GM04503 (cell line): Measurements from ENCODE around the gene CFAP251.
"Not testable (repeated sequence)": the region's sequence is repeated elsewhere in the genome, so short reads cannot be mapped to it uniquely, and the experiment has no call there.

Source experiments
- DNase-seq: peaks from one replicate; pipeline ENCODE4 v3.0.0-alpha.2; 2012; ENCODE audit warnings: low read depth

The CFAP251 gene

DNA sequence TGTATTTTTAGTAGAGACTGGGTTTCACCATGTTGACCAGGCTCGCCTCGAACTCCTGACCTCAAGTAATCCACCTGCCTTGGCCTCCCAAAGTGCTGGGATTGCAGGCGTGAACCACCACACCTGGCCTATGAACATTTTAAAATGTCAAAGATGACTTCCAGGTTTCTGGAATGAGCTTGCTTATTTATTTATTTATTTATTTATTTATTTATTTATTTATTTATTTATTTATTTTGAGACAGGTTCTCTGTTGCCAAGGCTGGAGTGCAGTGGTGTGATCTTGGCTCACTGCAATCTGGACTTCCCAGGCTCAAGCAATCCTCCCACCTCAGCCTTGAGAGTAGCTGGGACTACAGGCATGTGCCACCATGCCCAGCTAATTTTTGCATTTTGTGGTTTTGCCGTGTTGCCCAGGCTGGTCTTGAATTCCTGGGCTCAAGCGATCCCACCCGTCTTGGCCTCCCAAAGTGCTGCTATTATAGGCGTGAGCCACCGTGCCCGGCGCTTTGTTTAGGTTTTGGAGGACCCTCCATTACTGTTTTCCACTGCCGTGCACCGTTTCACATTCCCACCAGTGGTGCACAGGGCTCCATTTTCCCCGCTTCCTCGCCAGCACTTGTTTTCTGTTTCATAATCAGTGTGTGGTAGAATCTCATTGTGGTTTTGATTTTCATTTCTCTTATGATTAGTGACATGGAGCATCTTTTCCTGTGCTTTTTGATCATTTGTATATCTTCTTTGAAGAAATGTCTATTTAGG is 6.4 kb upstream of the CFAP251 start:
- no peak for DNase-seq

DNA sequence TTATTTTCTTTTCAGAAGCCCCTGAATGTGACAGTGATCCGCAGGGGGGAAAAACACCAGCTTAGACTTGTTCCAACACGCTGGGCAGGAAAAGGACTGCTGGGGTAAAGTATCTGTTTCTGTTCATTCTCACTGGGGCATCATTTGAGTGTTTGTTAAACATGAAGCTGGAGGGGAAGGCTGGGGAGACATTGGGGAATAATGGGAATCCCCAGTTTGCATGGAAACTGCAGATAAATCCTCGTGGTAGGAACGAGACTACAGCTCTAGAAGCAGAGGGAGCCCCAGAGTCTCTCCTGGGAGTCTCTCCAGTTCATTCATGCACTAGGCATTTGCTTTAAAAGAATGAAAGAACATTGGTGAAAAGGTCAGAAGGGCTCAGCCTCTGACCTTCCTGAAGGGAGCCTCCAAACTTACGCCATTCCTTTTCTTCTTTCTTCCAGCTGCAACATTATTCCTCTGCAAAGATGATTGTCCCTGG is 2.5 kb upstream of the CFAP251 start:
- DNase-seq = no peak

DNA sequence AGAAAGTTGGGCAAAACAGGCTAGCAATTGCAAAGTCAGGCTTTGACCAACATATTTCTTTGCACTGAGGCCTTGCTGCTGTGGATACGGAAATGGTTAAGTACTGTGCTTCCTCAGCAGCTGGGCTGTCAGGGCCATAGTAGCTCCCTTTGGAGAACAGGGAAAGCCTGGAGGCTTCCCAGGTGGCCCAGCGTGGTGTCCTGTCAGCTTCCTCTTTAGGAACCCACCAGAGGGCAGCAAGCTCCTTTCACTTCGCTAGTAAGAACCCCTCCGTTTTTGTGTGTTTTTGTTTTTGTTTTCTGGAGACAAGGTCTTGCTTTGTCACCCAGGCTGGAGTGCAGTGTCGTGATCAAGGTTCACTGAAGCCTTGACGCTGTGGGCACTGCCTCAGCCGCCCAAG is 1.7 kb upstream of the CFAP251 start:
- DNase-seq = no peak

DNA sequence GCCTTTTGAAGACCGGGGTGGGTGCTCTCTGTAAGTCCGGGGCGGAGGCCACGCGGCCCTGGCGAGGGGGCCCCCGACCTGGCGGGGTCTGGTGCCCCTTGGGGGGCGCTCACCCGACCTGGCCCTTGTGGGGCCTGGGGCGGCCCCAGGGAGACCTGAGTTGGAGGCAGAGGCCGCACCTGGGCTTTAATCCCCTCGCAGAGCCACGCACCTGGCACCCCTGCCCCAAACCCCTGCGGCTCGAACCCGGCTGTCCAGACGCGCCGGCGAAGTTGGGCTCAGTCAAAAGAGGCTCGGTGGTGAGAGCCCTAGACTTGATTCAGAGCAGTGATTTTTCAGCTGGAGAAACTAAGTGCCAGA is 267 bp downstream of the CFAP251 start:
- no peak for DNase-seq

DNA sequence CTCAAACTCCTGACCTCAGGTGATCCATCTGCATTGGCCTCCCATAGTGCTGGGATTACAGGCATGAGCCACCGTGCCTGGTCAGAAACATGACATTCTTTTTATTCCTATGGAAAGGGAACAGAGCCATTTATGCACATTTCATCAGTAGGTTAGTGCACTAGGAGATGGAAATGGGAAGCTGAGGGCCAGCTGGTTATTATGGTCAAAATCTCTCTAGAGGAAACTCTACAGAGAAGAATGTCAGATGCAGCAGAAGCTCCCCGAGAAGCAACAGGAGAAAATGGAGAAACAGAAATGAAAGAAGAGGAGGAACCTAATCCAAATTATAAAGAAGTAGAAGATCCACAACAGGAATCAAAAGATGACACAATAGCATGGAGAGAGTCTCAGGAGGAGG is 2.7 kb downstream of the CFAP251 start:
- no peak for DNase-seq

DNA sequence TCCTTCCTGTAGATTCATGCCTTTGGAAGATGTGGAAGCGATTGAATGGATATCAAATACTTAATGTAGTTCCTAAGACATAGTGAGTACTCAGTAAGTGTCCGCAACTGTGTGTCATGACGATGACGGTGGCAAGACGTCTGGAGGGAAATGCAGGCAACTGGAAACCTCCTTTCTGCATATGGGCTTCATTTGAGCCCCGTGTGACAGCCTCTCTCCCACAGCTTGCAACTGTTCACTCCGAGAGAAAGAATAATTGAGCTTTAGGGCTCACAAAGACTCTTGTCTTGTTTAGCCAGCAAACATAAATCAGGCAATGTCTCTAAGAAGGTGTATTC is 6.9 kb downstream of the CFAP251 start:
- DNase-seq = peak; percentile 49

DNA sequence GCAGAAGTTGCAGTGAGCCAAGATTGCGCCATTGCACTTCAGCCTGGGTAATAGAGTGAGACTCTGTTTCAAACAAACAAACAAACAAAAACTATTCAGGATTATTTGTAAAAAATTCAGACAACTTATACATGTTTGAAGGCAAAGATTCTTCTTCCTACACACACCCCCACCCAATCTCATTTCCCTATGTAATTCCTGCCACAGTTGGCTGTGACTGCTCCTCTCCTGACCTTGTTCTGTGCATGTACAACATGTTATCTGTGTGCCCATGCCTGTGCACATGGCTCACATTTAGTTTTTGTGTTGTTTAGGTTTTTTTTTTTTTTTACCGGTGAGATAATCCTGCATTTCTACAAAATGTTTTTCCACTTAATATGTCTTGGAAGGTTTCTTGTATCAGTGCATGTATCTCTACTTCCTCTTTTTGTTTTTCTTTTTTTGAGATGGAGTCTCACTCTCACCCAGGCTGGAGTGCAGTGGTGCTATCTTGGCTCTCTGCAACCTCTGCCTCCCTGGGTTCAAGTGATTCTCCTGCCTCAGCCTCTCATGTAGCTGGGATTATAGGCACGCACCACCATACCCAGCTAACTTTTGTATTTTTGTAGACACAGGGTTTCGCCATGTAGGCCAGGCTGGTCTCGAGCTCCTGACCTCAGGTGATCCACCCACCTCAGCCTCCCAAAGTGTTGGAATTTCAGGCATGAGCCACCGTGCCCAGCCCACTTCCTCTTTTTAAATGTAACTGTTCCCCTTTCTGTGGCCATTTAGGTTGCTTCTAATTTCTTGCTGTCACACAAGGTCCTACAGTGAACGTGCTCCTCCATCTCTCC is 8.7 kb downstream of the CFAP251 start:
- DNase-seq = no peak

DNA sequence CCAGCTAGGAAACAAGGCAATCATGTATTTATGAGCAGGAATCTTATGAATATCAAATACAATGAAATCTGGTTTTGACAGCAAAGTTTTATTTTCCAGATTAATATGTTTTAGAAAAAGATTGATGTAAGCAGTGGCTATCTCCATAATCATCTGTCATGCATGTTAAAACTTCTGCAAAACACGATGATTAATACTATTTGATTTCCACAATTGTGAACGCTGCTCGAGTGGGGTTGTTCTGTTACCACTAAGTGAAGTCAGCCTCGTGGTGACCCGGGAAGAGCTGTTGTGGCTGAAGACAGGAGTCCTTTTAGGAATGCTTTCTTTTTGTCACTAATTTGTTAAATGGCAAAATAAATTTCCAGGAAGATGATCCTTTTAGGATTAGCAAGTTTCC is 9.4 kb downstream of the CFAP251 start:
- DNase-seq = no peak

DNA sequence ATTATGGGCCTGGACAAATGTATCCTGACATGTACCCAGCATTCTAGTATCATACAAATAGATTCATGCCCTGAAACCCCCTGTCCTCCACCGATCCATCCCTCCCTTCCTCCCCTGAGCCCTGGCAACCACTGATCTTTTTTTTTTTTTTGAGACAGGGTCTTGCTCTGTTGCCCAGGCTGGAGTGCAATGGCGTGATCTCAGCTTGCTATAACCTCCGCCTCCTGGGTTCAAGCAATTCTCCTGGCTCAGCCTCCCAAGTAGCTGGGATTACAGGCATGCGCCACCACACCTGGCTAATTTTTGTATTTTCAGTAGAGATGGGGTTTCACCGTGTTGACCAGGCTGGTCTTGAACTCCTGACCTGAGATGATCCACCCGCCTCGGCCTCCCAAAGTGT is 11.2 kb downstream of the CFAP251 start:
- DNase-seq = not testable (repeated sequence)

DNA sequence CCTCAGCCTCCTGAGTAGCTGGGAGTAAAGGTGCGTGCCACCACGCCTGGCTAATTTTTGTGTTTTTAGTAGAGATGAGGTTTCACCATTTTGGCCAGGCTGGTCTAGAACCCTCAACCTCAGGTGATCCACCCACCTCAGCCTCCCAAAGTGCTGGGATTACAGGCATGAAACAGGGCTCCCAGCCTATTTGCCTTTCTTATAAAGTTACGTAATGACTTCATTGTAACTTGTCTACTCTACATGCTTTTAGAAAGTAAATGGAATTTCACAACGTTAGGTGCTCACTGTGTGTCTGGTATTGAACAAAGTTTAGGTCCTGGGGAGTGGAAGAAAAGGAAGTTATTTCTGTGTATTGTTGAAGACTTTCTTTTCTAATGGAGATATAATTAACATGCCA is 12.5 kb downstream of the CFAP251 start:
- DNase-seq = no peak

DNA sequence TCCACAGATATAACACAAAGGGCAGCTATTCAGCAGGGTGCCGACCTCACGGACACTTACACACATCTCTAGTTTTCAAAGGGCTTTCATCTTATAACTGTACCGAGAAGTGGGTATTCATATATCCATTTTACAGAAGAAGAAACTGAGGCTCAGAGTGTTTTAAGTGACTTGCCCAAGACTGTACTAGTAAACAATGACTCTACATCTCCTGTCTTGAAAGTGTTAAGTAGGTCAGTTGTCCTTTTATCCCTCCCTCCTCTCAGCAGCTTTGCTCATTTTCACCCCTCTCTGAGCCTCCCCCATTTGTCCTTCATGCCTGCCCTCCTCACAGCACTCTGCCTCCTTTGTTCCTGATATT is 13.8 kb downstream of the CFAP251 start:
- no peak for DNase-seq

DNA sequence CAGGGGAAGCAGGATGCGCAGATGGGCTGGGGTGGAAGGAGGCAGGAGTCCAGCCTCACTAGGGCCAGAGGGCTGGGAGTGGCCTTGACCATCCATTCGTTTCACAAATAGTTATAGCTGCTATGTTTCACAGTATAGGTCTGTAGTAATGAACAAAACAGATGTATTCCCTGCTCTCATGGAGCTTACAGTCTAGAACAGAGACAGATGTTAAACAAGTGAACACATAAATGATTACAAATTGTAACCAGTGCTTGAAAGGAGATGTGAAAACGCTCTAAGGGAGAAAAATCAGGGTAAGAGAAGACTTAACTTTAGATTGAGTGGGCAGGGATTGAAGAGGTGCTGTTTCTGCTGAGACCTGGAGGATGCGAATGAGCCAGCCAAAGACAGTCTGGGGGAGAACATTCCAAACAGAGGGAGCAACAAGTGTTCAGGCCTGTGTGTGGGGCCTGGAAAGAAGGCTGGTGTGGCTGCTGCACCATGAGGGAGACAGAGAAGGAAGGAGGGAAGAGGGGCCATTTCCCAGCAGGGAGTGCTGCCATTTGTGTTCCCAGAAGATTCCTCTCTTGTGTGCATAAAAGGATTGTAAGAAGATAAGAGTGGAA is 14.6 kb downstream of the CFAP251 start:
- no peak for DNase-seq

DNA sequence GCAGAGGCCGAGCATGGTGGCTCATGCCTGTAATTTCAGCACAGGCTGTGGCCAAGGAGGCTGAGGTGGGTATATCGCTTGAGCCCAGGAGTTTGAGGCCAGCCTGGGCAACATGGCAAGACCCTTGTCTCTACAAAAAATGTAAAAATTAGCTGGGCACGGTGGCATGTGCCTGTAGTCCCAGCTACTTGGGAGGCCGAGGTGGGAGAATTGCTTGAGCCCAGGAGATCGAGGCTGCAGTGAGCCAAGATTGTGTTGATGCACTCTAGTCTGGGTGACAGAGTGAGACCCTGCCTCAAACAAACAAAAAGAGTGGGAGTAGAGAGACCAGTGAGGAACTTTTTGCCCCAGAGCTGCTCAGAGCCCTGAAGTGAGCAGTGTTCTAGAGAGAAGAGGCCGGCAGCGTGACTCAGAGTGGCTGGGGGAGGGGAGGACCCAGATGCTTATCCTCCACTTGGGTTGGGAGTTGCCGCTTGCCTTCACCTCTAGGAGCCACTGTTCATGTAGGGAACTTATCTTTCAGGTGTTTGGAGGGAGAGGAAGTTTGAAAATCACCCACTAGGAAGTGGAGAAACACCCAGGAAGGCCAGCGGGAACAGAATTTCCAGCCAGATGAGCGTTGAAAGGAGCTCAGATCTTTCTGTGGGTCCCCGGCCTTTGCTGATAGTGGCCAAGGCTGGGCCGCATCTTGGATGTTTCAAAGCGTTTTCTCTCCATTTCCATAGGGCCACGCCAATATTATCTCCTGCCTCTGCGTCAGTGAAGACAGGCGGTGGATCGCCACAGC is 15.3 kb downstream of the CFAP251 start:
- no peak for DNase-seq

DNA sequence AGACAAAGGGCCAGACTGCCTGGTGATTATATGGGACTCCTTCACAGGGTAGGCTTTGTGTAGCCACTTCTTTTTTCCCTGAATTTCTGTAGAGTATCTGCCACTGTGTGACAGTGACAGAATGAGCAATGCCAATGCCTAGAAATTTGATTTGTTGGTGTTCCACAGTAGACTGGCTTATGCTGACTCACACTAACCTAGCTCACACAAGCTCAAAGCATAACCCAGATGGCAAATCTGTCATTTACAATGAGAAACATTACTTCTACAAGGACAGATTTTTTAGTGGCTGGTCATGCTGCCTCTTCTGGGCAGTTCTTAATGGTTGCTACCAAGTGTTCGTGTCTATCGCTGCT is 15.9 kb downstream of the CFAP251 start:
- no peak for DNase-seq

DNA sequence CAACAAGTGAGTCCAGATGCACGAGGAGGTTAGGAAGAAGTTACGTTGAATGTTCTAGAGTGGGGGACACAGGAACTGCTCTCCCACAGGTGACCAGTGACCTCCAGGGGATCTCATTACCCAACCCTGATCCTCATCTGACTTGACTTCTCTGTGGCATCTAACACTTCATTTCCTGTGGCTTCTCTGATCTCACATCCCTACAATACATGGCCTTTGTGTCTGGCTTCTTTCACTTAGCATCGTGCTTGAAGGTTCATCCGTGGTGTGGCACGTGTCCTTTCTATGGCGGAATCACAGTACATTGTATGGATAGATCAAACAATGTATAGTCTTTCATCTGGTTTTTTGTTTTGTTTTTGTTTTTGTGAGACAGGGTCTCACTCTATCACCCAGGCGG is 19.3 kb downstream of the CFAP251 start:
- no peak for DNase-seq

DNA sequence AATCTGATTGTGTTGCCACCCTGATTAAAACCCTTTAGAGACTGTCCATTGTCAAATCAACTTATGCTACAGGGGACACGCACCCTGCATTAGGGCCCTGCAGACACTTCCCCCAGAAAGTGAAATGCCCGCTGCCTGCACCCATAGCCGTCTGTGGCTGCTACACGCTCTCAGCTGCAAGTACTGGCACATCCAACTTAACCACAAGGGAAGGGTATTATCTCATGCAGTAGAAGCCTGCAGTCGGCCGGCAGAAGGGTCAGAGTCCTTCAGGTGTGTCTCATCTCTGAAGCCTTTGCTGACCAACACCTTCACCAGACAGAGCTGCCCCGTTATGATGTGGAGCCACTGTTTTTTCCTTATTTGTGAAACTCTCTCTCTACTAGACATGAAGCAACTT is 20.8 kb downstream of the CFAP251 start:
- no peak for DNase-seq

DNA sequence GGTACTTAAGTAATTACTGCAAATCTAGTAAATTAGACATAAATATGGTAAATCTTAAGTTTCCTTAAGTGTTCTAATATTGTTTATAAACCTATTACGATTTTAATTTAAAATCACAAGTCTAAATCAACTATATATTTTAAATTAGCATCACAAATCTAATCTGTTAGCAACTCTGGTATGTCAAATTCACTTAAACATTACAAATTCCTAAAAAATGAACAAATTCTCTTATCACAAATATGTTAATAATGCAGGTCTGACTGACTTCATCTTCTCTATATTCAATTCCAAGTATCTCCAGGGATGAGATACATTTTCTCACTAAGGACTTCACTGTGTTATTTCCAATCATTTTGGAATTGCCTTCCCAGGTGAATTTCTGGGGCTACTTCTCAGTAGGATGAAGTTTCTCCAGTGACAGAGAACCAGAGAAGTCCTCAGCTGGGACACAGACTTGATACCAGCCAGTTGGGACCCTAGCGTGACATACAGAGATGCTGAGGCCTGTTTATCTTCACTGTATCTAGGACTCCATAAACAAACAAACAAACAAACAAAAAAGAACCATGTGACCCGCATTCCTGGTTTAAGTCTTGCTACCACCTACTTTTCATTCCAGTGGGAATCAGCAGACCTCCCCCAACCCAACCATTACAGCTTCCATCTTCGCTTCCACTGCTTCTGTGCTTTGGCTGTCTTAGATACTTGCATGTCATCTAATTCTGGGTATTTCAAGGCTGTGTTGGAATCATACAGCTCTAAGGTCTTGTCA is 21.8 kb downstream of the CFAP251 start:
- DNase-seq = no peak

DNA sequence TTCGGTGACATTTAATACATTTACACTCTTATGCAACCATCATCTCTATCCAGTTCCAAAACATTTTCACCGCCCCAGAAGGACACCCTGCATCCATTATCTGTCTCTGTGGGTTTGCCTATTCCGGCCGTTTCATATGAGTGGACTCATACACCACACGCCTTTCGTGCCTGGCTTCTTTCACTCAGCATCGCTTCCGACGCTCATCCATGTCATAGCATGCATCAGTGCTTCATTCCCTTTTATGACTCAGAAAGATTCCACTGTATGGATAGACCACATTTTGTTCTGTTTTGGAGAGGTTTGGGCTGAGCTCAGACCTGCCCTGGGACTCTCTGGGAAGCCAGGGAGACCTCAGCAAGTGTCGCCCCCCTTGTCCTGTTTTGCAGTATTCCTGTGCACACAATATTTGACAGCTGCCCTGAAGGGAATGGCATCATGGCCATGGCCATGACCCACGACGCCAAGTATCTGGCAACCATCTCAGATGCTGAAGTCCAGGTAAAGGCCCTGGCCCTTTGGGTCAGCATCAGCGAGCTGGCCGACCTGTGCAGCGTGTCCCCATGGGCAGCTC is 23.8 kb downstream of the CFAP251 start:
- DNase-seq = no peak

DNA sequence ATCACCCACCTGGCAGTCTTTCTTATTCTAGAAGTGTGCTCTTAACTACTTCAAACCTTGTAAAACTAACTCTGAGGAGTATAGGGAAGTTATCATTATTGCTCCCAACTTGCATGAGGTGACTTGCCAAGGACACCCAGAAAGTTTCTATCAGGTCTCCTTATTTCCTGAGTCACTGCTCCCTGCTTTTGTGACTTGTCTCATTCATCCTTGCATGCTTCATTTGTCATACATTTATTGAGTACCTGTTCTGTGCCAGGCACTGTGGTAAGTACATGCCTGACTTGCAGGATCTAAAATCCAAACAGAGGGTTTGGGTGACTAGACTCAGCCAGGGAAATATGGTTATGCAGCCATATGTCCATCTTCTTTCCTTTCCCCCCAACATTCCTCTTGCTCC is 25.5 kb downstream of the CFAP251 start:
- DNase-seq = no peak

DNA sequence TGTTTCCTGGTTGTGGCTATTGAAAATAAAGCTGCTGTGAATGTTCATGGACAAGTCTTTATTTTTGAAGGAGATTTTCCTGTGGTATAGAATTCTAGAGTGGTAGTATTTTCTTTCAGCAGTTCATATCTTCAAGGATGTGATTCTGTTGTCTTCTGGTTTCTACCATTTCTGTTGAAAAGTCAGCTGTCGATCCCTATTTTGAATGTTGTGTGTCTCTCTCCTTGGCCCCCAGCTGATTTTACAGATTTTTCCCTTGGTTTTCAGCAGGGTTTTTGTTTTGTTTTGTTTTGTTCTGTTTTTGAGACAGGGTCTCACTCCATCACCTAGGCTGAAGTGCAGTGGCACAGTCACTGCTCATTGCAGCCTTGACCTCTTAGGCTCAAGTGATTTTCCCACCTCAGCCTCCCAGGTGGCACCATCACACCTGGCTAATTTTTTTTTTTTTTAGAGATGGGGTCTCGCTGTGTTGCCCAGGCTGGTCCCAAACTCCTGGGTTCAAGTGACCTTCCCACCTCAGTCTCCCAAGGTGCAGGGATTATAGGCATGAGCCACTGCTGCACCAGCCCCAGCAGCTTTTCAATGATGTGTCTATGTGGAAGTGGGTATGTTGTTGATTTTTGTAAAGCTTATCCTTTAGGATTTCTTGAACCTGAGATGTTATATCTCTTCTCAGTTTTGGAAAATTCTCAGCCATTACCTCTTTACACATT is 28.1 kb downstream of the CFAP251 start:
- no peak for DNase-seq

DNA sequence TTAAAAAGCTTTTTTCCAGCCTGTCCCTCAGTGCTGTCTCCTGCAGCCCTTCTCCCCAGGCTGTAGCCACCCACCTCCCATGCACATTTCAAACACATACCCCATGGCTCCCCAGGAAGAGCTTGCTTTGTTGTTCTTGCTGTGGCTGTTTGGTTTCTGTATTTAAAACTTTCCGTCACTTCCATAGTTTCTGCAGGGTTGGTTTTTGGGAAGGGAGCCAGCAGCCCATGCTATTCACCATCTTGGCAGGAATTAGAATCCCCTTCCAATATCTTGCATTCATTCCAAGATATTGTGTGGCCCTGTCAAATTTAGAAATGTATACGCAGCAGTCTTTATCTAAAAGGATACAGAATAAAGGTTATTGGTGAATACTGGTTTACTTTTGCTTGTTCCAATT is 29.6 kb downstream of the CFAP251 start:
- DNase-seq = no peak
